Gastroesophageal sphincter (tissue), 4 donors: ENCODE data around the gene ATP5F1C. TPM values are rescaled to one million over a fixed set of nuclear protein-coding genes. Genes with fewer than 3 reads are reported as not detected.
A peak's percentile ranks its signal among the peaks of the same experiment; 100 is the strongest.
"Not testable (repeated sequence)": the region's sequence is repeated elsewhere in the genome, so short reads cannot be mapped to it uniquely, and the experiment has no call there.

Experiments
- ATAC-seq: fragments of 150-250 bp; one replicate; pipeline ENCODE4 v1.9.1; 2016; ENCODE audit warnings: mild to moderate bottlenecking, moderate library complexity
- H3K27ac ChIP-seq, 4 donors: fragments of 200-600 bp; sonication (generic) in 3 of 4; 1 replicate in 3 of 4; 2 replicates in 1 of 4; pipeline ENCODE4 v1.5.1; 2016 to 2019
- H3K27me3 ChIP-seq: fragments of 200-600 bp; sonication (generic); one replicate; pipeline ENCODE4 v1.5.1; 2019
- H3K36me3 ChIP-seq, 2 donors: fragments of 200-600 bp; sonication (generic); one replicate each; pipeline ENCODE4 v1.5.1; 2019; ENCODE audit warnings: control low read depth in 1 of 2
- H3K4me1 ChIP-seq, 3 donors: fragments of 200-600 bp; sonication (generic); 1 replicate in 2 of 3; 2 replicates in 1 of 3; pipeline ENCODE4 v1.5.1; 2016 to 2019; ENCODE audit warnings: control low read depth in 2 of 3
- H3K4me3 ChIP-seq, 2 donors: fragments of 200-600 bp; sonication (generic); one replicate each; pipeline ENCODE4 v1.5.1; 2019; ENCODE audit warnings: mild to moderate bottlenecking in 1 of 2, moderate library complexity in 1 of 2
- H3K9me3 ChIP-seq, 3 donors: fragments of 200-600 bp; sonication (generic); one replicate each; pipeline ENCODE4 v1.5.1; 2017 to 2019; ENCODE audit warnings: control low read depth in 2 of 3
- EP300 ChIP-seq: sonication (generic); formaldehyde crosslinking; IDR thresholded peaks from one replicate; pipeline ENCODE4 v1.6.1; 2017; ENCODE audit warnings: antibody characterized with exemption, mild to moderate bottlenecking
- POLR2A ChIP-seq, 2 donors: fragments of 450-650 bp; IDR thresholded peaks; one replicate each; pipeline ENCODE4 v1.6.1; 2017; ENCODE audit warnings: antibody characterized with exemption in 2 of 2, mild to moderate bottlenecking in 2 of 2, moderate library complexity in 1 of 2
- POLR2AphosphoS5 ChIP-seq: sonication (generic); formaldehyde crosslinking; IDR thresholded peaks from one replicate; pipeline ENCODE4 v1.6.1; 2017; ENCODE audit warnings: antibody characterized with exemption
- WGBS, 2 donors: methylation state at CpG; one replicate each; pipeline ENCODE4 v1.1.5; 2018; ENCODE audit warnings: low coverage in 1 of 2; 5-methylcytosine and 5-hydroxymethylcytosine counted together
- total RNA-seq, 4 donors: library from RNA; depleted of rRNA; stranded (reverse); fragments of >200 nt; gene quantifications; one replicate each; pipeline ENCODE4 v1.1.0, GENCODE V29; 2016
- TF ChIP-seq, protein P1 (sequence below), 4 experiments: fragments of 200-600 bp in 2 of 4; fragments of 450-650 bp in 2 of 4; sonication (generic) in 1 of 4; IDR thresholded peaks; one replicate each; pipeline ENCODE4 v1.5.1; 2017 to 2019; ENCODE audit warnings: antibody characterized with exemption in 4 of 4, mild to moderate bottlenecking in 2 of 4, moderate library complexity in 2 of 4

The ATP5F1C gene
- total RNA-seq, result 100 to 1,000 TPM; 216 to 300 (median 262) TPM

DNA sequence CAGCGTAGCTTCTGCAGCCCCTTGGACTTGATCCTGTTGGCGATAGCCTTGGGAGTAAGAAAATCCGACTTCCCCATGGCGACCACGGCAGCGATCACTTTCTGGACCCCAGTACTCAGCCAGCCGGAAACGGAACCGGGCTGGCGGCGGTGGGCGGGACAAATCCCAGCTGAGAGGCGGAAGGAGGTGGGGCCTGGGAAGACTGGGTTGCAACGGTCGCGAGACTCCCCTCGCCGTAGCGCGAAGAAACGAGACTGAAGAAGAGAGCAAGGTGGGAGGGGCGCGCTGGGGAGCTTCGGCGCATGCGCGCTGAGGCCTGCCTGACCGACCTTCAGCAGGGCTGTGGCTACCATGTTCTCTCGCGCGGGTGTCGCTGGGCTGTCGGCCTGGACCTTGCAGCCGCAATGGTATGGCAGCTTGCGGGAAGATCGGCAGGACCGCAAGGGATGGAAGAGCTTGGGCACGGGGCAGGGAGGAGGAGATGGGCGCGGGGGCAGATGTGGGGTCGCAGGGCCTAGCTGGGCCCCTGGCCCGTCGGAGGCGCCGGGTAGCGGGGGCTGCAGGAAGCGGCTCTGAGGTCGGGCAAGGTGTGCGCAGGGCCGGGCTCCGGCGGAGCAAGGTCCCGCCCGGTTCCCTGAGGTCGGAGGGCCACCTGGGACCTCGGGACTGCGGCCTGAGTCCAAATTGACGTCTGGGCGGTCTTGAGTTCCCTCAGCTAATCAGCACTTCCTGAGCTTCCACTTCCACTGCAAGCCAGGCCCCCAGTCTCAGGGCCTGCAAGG, at the start of gene ATP5F1C, which contains the start of gene KIN:
Gene ATP5F1C (plus strand): TSS at position 321 of the 782 bp plus-strand sequence. CDS start 31 bp downstream, at position 352.
Gene KIN (minus strand): TSS at position 137 of the 782 bp plus-strand sequence. CDS start 60 bp downstream, at position 77.
- 0% methylated on average over 4 to 27 of the region's 59 CpGs for WGBS, 2 donors
- peak within 1 kb of the TSS; percentile 63 to 90 (median 88) for H3K27ac ChIP-seq
- peaks cover 9 to 74% (median 24%) of the 10 kb centered on the region in 3 donors for H3K4me1 ChIP-seq
- TF ChIP-seq, protein P1, sequence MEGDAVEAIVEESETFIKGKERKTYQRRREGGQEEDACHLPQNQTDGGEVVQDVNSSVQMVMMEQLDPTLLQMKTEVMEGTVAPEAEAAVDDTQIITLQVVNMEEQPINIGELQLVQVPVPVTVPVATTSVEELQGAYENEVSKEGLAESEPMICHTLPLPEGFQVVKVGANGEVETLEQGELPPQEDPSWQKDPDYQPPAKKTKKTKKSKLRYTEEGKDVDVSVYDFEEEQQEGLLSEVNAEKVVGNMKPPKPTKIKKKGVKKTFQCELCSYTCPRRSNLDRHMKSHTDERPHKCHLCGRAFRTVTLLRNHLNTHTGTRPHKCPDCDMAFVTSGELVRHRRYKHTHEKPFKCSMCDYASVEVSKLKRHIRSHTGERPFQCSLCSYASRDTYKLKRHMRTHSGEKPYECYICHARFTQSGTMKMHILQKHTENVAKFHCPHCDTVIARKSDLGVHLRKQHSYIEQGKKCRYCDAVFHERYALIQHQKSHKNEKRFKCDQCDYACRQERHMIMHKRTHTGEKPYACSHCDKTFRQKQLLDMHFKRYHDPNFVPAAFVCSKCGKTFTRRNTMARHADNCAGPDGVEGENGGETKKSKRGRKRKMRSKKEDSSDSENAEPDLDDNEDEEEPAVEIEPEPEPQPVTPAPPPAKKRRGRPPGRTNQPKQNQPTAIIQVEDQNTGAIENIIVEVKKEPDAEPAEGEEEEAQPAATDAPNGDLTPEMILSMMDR (IDR thresholded peaks at IDR 0.05), result no peak
- TF ChIP-seq EP300 (no peak), POLR2A (IDR thresholded peaks at IDR 0.05) (peak; percentile 61 to 70), POLR2AphosphoS5 (peak; percentile 79)
- no peaks in the 10 kb centered on the region for H3K36me3 ChIP-seq
- H3K27me3 ChIP-seq, result no peaks in the 10 kb centered on the region
- H3K9me3 ChIP-seq, result no peaks in the 10 kb centered on the region
- peak; percentile 96 for ATAC-seq
- H3K4me3 ChIP-seq, result peak within 1 kb of the TSS; percentile 93 to 98

DNA sequence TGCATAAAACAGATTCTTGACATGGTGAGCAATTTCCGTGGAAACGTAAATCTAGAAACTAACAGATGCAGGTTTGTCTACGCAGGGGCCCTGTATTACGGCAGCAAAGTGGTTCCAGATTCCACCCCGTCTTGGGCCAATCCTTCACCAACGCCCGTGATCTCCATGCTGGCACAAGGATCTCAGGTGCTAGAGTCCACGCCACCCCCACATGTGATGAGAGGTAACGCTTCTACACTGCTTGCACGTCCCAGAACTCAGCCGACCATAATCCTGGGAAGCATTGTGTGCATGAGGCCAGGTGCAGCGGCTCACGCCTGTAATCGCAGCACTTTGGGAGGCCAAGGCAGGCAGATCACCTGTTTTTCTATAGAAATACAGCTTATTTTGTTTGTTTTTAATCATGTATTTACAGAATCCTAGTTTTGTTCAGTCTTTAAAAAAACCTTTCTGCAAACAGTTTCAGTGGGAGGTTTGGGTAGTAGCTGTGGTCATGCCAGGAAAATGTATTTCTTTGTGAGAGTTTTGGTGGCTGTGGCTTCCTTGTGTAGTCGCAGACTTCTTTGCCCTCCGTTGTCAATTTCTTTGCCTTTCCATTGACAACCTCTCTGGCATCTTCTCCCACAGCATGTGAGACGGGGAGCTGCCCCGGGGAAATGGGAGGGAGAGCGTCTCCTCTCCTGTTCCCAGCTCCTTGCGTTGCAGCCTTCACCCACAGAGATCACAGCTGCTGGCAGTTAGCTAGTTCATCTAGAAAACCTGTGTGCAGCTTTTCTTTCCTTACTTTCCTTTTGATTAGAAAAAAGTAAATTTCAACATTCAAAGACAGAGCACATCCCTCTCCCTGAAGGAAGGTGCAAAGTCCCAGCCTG, 49.2 kb upstream of the ATP5F1C start:
- peaks cover 14% of the 10 kb centered on the region for H3K27me3 ChIP-seq
- H3K27ac ChIP-seq, result no peak overlapping the region
- ATAC-seq, result no peak
- H3K9me3 ChIP-seq, result no peaks in the 10 kb centered on the region
- H3K4me1 ChIP-seq, result no peaks in the 10 kb centered on the region
- no peaks in the 10 kb centered on the region for H3K36me3 ChIP-seq
- TF ChIP-seq POLR2A (IDR thresholded peaks at IDR 0.05) (no peak), POLR2AphosphoS5 (no peak), EP300 (no peak)
- TF ChIP-seq, protein P1 (IDR thresholded peaks at IDR 0.05), result no peak
- H3K4me3 ChIP-seq, result no peak overlapping the region
- WGBS, 2 donors, result 75 to 76% methylated on average over 10 to 17 of the region's 20 CpGs

DNA sequence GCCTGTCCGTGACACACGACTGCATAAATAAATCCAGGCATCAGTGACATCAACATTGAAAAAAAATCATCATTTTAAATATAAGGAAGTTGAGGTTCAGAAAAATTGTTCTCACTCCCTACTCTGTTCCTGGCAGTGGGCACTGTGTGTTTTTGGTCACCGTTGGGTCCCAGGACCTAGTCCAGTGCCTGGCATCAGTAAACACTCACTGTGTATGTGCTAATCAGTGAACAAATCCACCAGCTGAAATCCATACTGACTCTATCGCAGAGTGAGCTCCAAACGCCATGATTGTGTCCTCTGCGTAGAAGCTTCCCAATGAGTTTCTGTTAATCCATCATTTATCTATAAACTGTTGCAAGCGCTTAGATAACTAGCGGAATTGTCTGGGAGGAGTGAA, 43.7 kb upstream of the ATP5F1C start:
- no peak for ATAC-seq
- Histone ChIP-seq H3K4me3 (no peak overlapping the region), H3K4me1 (no peaks in the 10 kb centered on the region), H3K27me3 (no peaks in the 10 kb centered on the region), H3K36me3 (no peaks in the 10 kb centered on the region), H3K27ac (no peak overlapping the region), H3K9me3 (no peaks in the 10 kb centered on the region)
- 65 to 88% methylated on average over 6 to 7 of the region's 8 CpGs for WGBS, 2 donors
- TF ChIP-seq POLR2AphosphoS5, result no peak
- no peak for TF ChIP-seq EP300
- TF ChIP-seq, protein P1 (IDR thresholded peaks at IDR 0.05), result no peak
- no peak for TF ChIP-seq POLR2A (IDR thresholded peaks at IDR 0.05)

DNA sequence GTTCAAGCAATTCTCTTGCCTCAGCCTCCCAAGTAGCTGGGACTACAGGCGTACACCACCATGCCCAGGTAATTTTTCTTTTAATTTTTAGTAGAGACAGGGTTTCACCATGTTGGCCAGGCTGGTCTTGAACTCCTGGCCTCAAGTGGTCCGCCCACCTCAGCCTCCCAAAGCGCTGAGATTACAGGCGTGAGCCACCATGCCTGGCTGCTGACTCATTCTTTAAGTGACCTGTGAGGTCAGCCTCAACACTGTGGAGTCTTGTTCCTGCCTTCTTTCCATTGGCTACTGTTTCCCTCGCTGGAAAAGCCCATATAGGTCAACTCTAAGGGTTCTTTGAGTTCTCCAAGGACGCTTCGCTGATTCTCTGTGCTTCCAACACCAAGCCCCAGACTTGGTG, 39.3 kb upstream of the ATP5F1C start:
- H3K4me3 ChIP-seq, H3K27ac ChIP-seq, ATAC-seq, H3K4me1 ChIP-seq, H3K9me3 ChIP-seq, H3K27me3 ChIP-seq: not testable (repeated sequence)
- peaks cover 6 to 35% of the 10 kb centered on the region in 2 donors for H3K36me3 ChIP-seq
- 94 to 100% methylated on average over 2 to 6 of the region's 7 CpGs for WGBS, 2 donors

DNA sequence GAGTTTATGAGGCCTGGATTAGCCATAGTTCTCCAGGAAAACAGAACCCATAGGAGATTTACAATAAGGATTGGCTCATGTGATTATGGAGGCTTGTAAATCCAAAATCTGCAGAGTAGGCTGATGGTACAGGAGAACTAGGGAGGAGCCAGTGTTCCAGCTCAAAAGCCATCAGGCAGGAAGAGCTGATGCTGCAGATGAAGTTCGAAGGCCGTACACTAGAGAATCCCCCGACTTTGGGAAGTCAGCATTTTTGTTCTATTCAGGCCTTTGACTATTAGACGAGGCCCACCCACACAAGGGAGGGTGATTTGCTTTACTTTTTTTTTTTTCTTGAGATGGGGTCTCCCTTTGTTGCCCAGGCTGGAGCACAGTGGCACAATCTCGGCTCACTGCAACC, 37.8 kb upstream of the ATP5F1C start:
- Histone ChIP-seq H3K4me3 (no peak overlapping the region), H3K4me1 (no peaks in the 10 kb centered on the region), H3K27ac (no peak overlapping the region), H3K36me3 (peaks cover 6 to 51% of the 10 kb centered on the region in 2 donors), H3K9me3 (no peaks in the 10 kb centered on the region), H3K27me3 (no peaks in the 10 kb centered on the region)
- TF ChIP-seq, protein P1 (IDR thresholded peaks at IDR 0.05), result no peak
- TF ChIP-seq POLR2A (IDR thresholded peaks at IDR 0.05), result no peak
- no peak for TF ChIP-seq EP300
- TF ChIP-seq POLR2AphosphoS5, result no peak
- WGBS, 2 donors, result 93 to 98% methylated on average over 4 to 5 of the region's 5 CpGs
- ATAC-seq, result no peak
